MM.1S (cell line): ENCODE data around the gene SHQ1.

ENCODE experiments used
- EZH2 ChIP-seq: fragments of 300-600 bp; sonication (generic); optimal IDR thresholded peaks from 2 replicates; pipeline ENCODE3; 2017; ENCODE audit warnings: low read depth, mild to moderate bottlenecking, antibody characterized with exemption, low read length, mixed read lengths
- EZH2phosphoT487 ChIP-seq: fragments of 300-600 bp; sonication (generic); IDR thresholded peaks from 2 replicates; pipeline ENCODE4 v1.6.1; 2018; ENCODE audit warnings: antibody characterized with exemption, low read length
- TF ChIP-seq, protein P1 (sequence below): fragments of 300-600 bp; sonication (generic); IDR thresholded peaks from 2 replicates; pipeline ENCODE4 v1.5.1; 2016; ENCODE audit warnings: antibody characterized with exemption, low read length, mixed read lengths

DNA sequence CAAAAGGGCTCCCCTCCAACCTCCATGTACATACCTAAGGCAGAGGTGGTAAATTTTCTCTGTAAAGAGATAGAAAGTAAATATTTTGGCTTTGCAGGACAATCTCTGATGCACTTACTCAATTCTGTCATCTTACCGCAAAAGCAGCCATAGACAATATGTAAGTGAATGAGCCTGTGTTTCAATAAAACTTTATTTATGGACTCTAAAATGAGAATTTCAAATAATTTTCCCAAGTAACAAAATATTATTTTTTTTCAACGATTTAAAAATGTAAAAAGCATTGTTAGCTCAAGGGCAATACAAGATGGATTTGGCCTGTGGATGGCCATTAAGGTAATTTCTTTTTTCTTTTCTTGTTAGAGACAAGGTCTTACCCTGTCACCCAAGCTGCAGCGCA lies 44.7 kb downstream of the SHQ1 start:
- TF ChIP-seq, protein P1, sequence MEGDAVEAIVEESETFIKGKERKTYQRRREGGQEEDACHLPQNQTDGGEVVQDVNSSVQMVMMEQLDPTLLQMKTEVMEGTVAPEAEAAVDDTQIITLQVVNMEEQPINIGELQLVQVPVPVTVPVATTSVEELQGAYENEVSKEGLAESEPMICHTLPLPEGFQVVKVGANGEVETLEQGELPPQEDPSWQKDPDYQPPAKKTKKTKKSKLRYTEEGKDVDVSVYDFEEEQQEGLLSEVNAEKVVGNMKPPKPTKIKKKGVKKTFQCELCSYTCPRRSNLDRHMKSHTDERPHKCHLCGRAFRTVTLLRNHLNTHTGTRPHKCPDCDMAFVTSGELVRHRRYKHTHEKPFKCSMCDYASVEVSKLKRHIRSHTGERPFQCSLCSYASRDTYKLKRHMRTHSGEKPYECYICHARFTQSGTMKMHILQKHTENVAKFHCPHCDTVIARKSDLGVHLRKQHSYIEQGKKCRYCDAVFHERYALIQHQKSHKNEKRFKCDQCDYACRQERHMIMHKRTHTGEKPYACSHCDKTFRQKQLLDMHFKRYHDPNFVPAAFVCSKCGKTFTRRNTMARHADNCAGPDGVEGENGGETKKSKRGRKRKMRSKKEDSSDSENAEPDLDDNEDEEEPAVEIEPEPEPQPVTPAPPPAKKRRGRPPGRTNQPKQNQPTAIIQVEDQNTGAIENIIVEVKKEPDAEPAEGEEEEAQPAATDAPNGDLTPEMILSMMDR = no peak
- no peak for TF ChIP-seq EZH2
- no peak for TF ChIP-seq EZH2phosphoT487
